Hepatocyte (in vitro differentiated cells): ENCODE data around the gene CCNG2.

Source experiments
- EZH2 ChIP-seq: fragments of 200-600 bp; sonication (generic); IDR thresholded peaks from 2 replicates; pipeline ENCODE4 v1.6.1; 2016; ENCODE audit warnings: antibody characterized with exemption, mild to moderate bottlenecking, borderline replicate concordance
- TF ChIP-seq, protein P1 (sequence below): fragments of 200-600 bp; sonication (generic); IDR thresholded peaks from 2 replicates; pipeline ENCODE4 v1.5.1; 2016; ENCODE audit warnings: antibody characterized with exemption, mild to moderate bottlenecking; ENCODE audit not compliant: poor library complexity

GRCh38 chr4:77147079-77147782, 9.8 kb upstream of the CCNG2 start:
- TF ChIP-seq, protein P1, sequence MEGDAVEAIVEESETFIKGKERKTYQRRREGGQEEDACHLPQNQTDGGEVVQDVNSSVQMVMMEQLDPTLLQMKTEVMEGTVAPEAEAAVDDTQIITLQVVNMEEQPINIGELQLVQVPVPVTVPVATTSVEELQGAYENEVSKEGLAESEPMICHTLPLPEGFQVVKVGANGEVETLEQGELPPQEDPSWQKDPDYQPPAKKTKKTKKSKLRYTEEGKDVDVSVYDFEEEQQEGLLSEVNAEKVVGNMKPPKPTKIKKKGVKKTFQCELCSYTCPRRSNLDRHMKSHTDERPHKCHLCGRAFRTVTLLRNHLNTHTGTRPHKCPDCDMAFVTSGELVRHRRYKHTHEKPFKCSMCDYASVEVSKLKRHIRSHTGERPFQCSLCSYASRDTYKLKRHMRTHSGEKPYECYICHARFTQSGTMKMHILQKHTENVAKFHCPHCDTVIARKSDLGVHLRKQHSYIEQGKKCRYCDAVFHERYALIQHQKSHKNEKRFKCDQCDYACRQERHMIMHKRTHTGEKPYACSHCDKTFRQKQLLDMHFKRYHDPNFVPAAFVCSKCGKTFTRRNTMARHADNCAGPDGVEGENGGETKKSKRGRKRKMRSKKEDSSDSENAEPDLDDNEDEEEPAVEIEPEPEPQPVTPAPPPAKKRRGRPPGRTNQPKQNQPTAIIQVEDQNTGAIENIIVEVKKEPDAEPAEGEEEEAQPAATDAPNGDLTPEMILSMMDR: no peak
- TF ChIP-seq EZH2: no peak
